Keratinocyte (primary cell): ENCODE measurements around the gene UBE2N. TPM values are rescaled to one million over a fixed set of nuclear protein-coding genes. Genes with fewer than 3 reads are reported as not detected.

Source experiments
- DNase-seq: peaks from one replicate; pipeline ENCODE4 v3.0.0-alpha.2; 2011; ENCODE audit warnings: low read depth, missing footprints, low spot score
- FAIRE-seq: peaks from 2 replicates; lab custom pipeline; 2011; peaks lifted over from hg19 to GRCh38; lab: Jason Lieb, UNC
- H2AFZ ChIP-seq: 2 replicates; pipeline ENCODE4 v1.6.0; 2012; ENCODE audit warnings: low read length, control low read depth, inconsistent platforms; ENCODE audit not compliant: control insufficient read depth
- H3K27ac ChIP-seq: 2 replicates; pipeline ENCODE4 v1.5.1; 2011; ENCODE audit warnings: low read length; ENCODE audit not compliant: control insufficient read depth, insufficient read depth
- H3K27me3 ChIP-seq: 3 replicates; pipeline ENCODE4 v1.6.0; 2011; ENCODE audit warnings: low read length; ENCODE audit not compliant: control insufficient read depth, insufficient read depth; ENCODE audit errors: extremely low read depth
- H3K36me3 ChIP-seq, 2 experiments: 2 replicates in 1 of 2; 3 replicates in 1 of 2; pipeline ENCODE4 v1.5.1; 2011; ENCODE audit warnings: low read length in 2 of 2, mild to moderate bottlenecking in 1 of 2; ENCODE audit not compliant: control insufficient read depth in 2 of 2, insufficient read depth in 2 of 2; ENCODE audit errors: extremely low read depth in 1 of 2
- H3K4me1 ChIP-seq: 3 replicates; pipeline ENCODE4 v1.5.1; 2011; ENCODE audit warnings: low read length; ENCODE audit not compliant: control insufficient read depth, insufficient read depth; ENCODE audit errors: extremely low read depth
- H3K4me2 ChIP-seq: 3 replicates; pipeline ENCODE4 v1.6.0; 2011; ENCODE audit warnings: low read depth, low read length; ENCODE audit not compliant: control insufficient read depth, insufficient read depth; ENCODE audit errors: extremely low read depth
- H3K4me3 ChIP-seq, 3 experiments: fragments of 200-600 bp in 1 of 3; sonication (generic) in 1 of 3; 2 replicates in 2 of 3; 3 replicates in 1 of 3; pipeline ENCODE4 v1.5.1; 2011 to 2016; ENCODE audit warnings: low read length in 3 of 3, mild to moderate bottlenecking in 3 of 3, control low read depth in 2 of 3, inconsistent platforms in 1 of 3, low read depth in 1 of 3, mixed read lengths in 1 of 3, mixed run types in 1 of 3, moderate library complexity in 1 of 3; ENCODE audit not compliant: control insufficient read depth in 2 of 3, insufficient read depth in 2 of 3; ENCODE audit errors: extremely low read depth in 1 of 3
- H3K79me2 ChIP-seq: 2 replicates; pipeline ENCODE4 v1.6.0; 2012; ENCODE audit warnings: low read length; ENCODE audit not compliant: control insufficient read depth, insufficient read depth
- H3K9ac ChIP-seq: 3 replicates; pipeline ENCODE4 v1.6.0; 2011; ENCODE audit warnings: low read length; ENCODE audit not compliant: control insufficient read depth, insufficient read depth; ENCODE audit errors: extremely low read depth
- H3K9me1 ChIP-seq: 3 replicates; pipeline ENCODE4 v1.6.0; 2011; ENCODE audit warnings: low read length; ENCODE audit not compliant: control insufficient read depth, insufficient read depth; ENCODE audit errors: extremely low read depth
- H3K9me3 ChIP-seq: 2 replicates; pipeline ENCODE4 v1.5.1; 2012; ENCODE audit warnings: low read depth, low read length; ENCODE audit not compliant: control insufficient read depth
- H4K20me1 ChIP-seq: 3 replicates; pipeline ENCODE4 v1.6.0; 2011; ENCODE audit warnings: low read length; ENCODE audit not compliant: control insufficient read depth, insufficient read depth; ENCODE audit errors: extremely low read depth
- CTCF ChIP-seq, 3 experiments: IDR thresholded peaks in 1 of 3; conservative IDR thresholded peaks in 1 of 3; optimal IDR thresholded peaks in 1 of 3; 2 replicates in 2 of 3; 3 replicates in 1 of 3; pipeline versions ENCODE3 to v1.5.1; 2011; ENCODE audit warnings: low read length in 3 of 3, mild to moderate bottlenecking in 3 of 3, moderate library complexity in 2 of 3, control low read depth in 1 of 3, inconsistent platforms in 1 of 3; ENCODE audit not compliant: insufficient read depth in 2 of 3; ENCODE audit errors: extremely low read depth in 1 of 3
- EZH2 ChIP-seq: IDR thresholded peaks from one replicate; pipeline ENCODE4 v1.6.1; 2012; ENCODE audit warnings: inconsistent platforms, mild to moderate bottlenecking, low read length, moderate library complexity
- dilution Hi-C: fragments of 300-500 bp; cut with MboI; formaldehyde crosslinking; loops from one replicate; pipeline ENCODE4 v1.7.0; 2020; ENCODE audit warnings: low sequenced_read_pairs; ENCODE audit not compliant: extremely low pct_ligation_motif_present
- polyA plus RNA-seq, 5 experiments: library from polyadenylated mRNA; depleted of rRNA in 3 of 5; stranded (reverse) in 3 of 5; stranded (forward) in 1 of 5; unstranded in 1 of 5; fragments of >200 nt; gene quantifications; 1 replicate in 1 of 5; 2 replicates in 3 of 5; 3 replicates in 1 of 5; pipeline versions ENCODE4 v1.2.1 to v1.2.3, GENCODE V29; 2011 to 2012; ENCODE audit warnings: missing spikeins in 2 of 5, low read depth in 1 of 5, low replicate concordance in 1 of 5

The UBE2N gene
- polyA plus RNA-seq, 1 donor (not counting 4 experiments of a cell fraction or from before 2014, with no cell fraction given): 218 TPM

- H2AFZ ChIP-seq: peak overlapping the region; percentile 33
- H3K4me3 ChIP-seq: peak overlapping the region in 1 of 3 experiments; percentile 95
- peak overlapping the region; percentile 84 for H3K4me2 ChIP-seq
- no peaks in the 10 kb centered on the region for H3K9me1 ChIP-seq
- peak overlapping the region; percentile 91 for H3K27ac ChIP-seq
- dilution Hi-C loops: no loop called here
- FAIRE-seq (no peak), DNase-seq (no peak)
- peaks cover 4 to 5% of the 10 kb centered on the region in 2 experiments for H3K36me3 ChIP-seq
- H3K27me3 ChIP-seq: no peaks in the 10 kb centered on the region
- no peak for TF ChIP-seq EZH2
- TF ChIP-seq CTCF (optimal IDR thresholded peaks at IDR 0.05 in 1 of 3, IDR thresholded peaks at IDR 0.05 in 1 of 3, conservative IDR thresholded peaks at IDR 0.05 in 1 of 3; ENCODE audit: extremely low read depth in 1 of 3, insufficient read depth in 2 of 3, low read length in 3 of 3): no peak
- H4K20me1 ChIP-seq: no peaks in the 10 kb centered on the region
- H3K79me2 ChIP-seq: peaks cover 40% of the 10 kb centered on the region
- peaks cover 11% of the 10 kb centered on the region for H3K4me1 ChIP-seq
- no peaks in the 10 kb centered on the region for H3K9me3 ChIP-seq
- H3K9ac ChIP-seq: peak overlapping the region; percentile 98
Observed at GRCh38 chr12:93466625-93467350, 25.0 kb upstream of the UBE2N start.

- Histone ChIP-seq H3K27me3 (no peaks in the 10 kb centered on the region), H2AFZ (no peak overlapping the region), H3K4me3 (no peak overlapping the region), H3K9ac (no peak overlapping the region), H3K4me2 (no peak overlapping the region), H3K27ac (no peak overlapping the region), H4K20me1 (no peaks in the 10 kb centered on the region), H3K36me3 (peaks cover 4% of the 10 kb centered on the region in 2 experiments), H3K4me1 (peaks cover 11% of the 10 kb centered on the region), H3K79me2 (peaks cover 34% of the 10 kb centered on the region), H3K9me1 (no peaks in the 10 kb centered on the region), H3K9me3 (no peaks in the 10 kb centered on the region)
- dilution Hi-C loops: no loop called here
- DNase-seq: no peak
- no peak for FAIRE-seq
- TF ChIP-seq EZH2 (no peak), CTCF (optimal IDR thresholded peaks at IDR 0.05 in 1 of 3, IDR thresholded peaks at IDR 0.05 in 1 of 3, conservative IDR thresholded peaks at IDR 0.05 in 1 of 3; ENCODE audit: extremely low read depth in 1 of 3, insufficient read depth in 2 of 3, low read length in 3 of 3) (no peak)
Observed at GRCh38 chr12:93465841-93466240, 24.1 kb upstream of the UBE2N start.
